HG03064 (cell line): ENCODE measurements around the gene ZFX.
A peak's percentile ranks its signal among the peaks of the same experiment; 100 is the strongest.
"Not testable (repeated sequence)": the region's sequence is repeated elsewhere in the genome, so short reads cannot be mapped to it uniquely, and the experiment has no call there.

Source experiments
- ATAC-seq: cut with Tn5 transposase; IDR thresholded peaks from one replicate; pipeline ENCODE4 v1.9.1; 2021; ENCODE audit warnings: low read depth; ENCODE audit not compliant: unreplicated experiment

ZFX gene

DNA sequence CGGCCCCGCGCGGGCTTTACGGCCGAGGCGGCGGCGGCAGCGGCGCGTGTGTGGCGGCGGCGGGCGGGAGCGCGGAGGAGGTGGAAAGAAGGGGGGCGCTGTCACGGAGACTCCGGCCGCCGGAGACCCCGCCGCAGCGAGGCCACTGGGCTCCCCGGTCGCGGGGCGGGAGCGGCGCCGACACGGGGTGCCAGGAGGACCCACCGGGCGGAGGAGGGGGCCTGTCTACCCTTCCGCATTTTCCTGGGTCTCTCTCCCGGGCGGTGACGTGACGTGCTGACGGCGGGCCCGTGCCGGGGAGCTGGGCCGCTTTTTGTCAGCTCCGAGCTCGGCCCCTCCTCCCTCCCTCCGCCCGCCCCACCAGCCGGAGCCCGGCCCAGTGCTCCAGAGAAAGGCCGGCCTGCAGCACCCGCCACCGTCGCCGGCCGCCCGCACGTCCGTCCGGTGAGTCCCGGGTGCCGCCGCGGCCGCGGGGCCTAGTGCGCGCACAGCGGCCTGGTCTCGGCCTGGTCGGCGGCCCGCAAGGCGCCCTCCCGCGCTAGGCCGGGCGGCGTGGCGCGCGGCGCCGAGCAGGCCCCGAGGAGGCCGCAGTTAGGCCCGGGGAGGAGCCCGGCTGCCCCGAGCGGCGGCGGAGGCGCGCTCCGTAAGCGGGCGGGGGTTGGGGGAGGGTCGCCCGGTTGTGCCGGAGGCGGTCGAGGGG, at the start of gene ZFX:
TSS of gene ZFX (plus strand) at position 379 of the 700 bp plus-strand sequence. CDS start 23,014 bp downstream, outside the sequence.
- peak; percentile 48 for ATAC-seq

DNA sequence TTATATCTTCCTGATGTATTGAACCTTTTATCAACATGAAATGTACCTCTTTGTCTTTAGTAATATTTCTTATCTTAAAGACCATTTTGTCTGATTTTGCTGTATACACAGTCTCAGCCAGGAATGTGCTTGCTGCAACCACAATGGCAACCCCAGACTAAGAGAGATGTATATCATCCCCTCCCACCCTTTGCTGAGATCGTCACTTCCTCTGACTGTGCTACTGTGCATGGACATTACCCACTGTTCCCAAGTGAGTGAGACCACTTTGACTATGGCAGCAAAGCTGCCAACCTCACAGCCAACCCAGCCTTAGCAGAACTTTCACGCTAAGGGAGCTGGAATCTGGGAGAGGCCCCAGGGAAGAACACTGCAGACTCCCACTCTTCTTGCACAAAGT, 48.8 kb upstream of the ZFX start:
- no peak for ATAC-seq

DNA sequence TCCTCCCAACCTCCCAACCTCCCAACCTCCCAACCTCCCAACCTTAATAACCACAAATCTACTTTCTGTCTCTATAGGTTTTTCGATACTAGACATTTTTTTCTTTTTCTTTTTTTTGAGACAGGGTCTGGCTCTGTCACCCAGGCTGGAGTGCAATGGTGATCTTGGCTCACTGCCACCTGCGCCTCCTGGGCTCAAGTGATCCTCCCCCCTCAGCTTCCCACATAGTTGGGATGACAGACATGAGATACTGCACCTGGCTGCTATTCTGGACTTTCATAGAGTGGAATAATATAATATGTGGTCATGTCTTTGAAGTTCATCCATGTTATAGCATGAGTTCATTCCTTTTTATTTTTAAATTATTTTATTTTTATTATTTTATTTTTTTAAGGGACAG, 39.5 kb upstream of the ZFX start:
- no peak for ATAC-seq

DNA sequence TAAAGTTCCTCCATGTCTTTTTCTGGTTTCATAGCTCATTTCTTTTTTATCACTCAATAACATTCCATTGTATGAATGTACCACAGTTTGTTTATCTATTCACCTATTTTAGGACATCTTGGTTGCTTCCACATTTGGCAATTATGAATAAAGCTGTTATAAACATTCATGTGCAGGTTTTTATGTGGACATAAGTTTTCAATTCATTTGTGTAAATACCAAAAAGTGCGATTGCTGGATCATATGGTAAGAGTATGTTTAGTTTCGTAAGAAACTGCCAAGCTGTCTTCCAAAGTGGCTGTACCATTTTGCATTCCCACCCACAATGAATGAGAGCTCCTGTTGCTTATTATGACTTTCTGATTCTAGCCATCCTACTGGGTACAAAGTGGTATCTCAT, 36.3 kb upstream of the ZFX start:
- no peak for ATAC-seq

DNA sequence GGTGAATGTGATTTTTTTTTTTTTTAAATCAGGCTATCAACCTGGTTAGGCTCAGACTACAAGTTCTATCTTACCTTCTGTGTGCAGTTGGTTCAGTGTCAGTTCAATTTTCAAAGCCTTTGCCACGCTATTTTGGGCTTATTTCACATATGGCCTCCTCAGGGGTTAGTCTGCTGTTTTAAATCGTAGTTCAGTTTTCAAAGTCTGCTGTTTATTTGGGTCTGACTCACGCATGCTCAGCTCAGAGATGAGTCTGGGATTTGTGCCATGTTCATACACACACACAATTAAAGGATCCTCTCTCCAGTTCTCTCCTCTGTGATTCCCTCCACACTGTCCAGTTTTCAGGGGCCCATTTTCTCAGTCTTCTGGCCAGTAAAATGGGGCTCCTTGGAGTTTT, 32.3 kb upstream of the ZFX start:
- no peak for ATAC-seq

DNA sequence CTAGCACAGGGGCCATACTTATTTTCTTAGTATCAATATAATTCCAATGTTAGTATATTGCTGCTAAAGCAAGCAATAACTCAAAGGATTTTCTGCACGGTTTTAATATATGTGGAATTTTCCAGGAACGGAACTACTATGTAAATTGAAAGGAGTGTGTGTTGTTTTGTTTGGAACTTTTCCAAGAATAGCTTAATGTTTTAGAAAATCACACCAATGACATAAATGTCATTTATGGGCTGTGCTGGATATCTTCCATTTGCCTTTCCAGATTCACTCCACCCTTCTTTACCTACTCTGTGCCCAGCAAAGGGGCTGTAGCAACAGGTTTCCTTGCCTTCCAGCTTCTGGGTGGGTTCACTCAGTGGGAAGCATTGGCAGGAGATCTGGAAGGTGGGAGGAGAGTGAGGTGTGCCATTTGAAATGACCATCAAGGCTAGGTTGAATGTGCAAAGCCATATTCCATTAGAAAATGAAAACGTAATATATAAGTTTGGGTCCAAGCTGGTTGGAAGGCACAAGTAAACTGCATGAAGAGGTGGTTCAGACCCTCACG, 25.2 kb upstream of the ZFX start:
- ATAC-seq = no peak

DNA sequence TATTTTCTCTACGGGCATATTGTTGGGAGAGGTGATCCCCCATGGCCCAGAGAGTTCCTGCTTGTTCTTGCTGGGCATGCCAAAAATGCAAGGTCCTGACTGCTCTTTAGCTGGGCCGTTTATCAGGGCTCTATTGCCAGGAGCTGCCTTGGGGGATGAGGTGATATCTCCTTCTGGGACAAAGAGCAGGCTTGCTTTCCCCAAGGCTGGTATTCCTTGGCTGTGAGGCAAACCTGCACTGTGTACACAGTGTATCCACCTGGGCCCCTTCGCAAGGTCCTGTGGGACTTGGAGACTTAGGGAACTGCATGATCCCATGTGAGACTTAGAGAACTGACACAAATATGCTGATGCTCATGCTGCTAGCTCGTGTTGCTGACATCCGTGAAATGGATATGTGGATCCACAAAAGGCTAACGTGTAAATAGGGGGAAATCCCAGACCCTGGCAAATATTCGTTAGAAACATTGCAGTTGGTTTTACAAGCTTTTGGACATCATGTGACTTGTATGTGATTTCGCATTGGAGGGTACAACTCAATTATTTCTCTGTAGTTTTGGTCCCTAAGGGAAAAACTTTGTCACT, 24.4 kb upstream of the ZFX start:
- ATAC-seq = no peak

DNA sequence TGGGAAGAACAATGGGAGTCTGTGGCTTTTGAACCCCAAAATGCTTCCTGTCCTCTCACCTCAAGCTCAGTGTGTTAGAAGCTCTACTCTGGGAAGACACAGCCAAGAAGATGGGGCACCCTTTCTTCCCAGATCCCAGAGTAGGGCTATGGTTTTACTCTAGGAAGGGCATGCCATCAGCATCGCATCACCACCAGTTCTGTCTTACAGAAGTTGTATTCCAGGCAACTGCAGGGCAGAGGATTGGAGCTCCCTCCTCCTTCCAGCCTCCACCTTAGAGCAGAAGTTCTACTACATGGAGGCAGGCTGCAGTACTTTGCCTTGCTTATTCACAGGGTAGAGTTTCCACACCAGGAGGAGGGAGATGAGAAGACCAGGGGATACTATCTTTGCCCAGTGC, 18.1 kb upstream of the ZFX start:
- ATAC-seq = no peak

DNA sequence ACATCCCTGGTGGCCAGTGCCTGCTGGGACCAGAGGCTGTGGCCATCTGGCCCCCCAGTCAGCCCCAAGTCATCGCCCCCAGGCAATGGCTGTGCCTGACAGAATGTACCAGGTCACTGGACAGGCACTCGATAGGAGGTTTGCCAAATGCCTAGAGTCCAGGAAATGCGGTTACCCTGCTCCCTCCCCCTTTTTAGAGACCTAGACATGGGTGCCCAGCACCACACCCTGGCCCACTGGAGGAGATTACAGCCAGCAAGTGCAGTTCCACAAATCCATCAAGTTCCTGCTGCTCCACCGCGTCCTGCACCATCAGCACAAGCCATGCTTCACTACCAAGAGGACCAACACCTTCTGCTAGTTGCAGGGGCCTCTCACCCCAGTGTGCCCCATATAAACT, 16.2 kb upstream of the ZFX start:
- no peak for ATAC-seq

DNA sequence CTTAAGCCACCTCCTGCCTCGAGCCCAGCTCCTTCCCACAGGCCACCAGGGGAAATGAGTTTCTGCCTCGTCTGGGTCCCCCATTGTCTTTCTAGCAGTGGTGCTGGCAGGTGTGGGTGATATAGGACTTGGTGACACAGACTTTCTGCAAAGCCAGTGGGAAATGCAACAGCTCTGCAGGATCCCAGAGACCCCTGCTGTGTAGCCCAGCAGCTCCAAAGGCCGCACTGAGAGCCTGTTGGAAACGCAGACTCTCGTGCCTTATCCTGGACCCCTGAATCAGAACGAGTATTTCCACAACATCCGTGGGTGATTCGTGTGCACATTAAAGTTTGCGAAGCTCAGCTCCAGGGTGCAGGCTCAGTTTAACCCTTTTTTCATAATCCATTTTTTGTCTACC, 13.8 kb upstream of the ZFX start:
- not testable (repeated sequence) for ATAC-seq

DNA sequence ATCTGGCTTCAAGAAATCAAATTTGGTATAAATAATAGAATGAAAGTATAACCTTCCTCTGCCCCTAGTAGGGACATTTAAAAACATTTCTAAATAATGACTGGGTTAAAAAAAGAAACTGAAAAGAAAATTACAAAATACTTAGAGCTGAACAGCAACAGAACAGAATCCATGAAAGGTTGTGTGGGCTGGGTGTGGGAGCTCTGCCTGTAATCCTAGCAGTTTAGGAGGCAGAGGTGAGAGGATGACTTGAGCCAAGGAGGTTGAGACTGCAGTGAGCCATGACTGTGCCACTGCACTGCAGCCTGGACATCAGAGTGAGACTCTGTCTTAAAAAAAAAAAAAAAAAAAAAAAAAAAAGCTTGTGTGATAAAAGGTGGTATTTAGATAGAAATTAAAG, 12.3 kb upstream of the ZFX start:
- no peak for ATAC-seq

DNA sequence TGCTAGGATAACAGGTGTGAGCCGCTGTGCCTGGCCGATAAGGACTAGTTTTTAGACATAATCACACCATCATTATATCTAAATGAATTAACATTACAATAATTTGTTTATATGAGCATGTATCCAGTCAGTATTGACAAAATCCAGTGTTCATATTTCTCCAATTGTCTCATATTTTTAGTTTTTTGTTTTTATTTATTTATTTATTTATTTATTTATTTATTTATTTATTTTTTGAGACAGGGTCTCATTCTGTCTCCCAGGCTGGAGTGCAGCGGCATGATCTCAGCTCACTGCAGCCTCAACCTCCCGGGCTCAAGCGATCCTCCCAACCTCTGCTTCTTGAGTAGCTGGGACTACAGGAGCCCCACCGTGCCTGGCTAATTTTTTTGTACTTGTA, 5.5 kb upstream of the ZFX start:
- not testable (repeated sequence) for ATAC-seq

DNA sequence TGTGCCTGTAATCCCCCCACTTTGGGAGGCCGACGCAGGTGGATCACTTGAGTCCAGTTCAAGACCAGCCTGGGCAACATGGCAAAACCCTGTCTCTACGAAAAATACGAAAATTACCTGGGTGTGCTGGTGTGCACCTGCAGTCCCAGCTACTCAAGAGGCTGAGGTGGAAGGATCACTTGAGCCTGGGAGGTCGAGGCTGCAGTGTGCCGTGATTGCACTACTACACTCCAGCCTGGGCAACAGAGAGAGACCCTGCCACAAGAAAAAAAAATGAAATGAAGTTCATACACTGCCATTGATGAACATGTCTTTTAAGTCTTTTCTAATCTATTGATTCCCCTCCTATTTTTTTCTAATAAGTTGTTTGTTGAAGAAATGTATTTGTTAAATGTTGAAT, 5.0 kb upstream of the ZFX start:
- ATAC-seq = no peak

DNA sequence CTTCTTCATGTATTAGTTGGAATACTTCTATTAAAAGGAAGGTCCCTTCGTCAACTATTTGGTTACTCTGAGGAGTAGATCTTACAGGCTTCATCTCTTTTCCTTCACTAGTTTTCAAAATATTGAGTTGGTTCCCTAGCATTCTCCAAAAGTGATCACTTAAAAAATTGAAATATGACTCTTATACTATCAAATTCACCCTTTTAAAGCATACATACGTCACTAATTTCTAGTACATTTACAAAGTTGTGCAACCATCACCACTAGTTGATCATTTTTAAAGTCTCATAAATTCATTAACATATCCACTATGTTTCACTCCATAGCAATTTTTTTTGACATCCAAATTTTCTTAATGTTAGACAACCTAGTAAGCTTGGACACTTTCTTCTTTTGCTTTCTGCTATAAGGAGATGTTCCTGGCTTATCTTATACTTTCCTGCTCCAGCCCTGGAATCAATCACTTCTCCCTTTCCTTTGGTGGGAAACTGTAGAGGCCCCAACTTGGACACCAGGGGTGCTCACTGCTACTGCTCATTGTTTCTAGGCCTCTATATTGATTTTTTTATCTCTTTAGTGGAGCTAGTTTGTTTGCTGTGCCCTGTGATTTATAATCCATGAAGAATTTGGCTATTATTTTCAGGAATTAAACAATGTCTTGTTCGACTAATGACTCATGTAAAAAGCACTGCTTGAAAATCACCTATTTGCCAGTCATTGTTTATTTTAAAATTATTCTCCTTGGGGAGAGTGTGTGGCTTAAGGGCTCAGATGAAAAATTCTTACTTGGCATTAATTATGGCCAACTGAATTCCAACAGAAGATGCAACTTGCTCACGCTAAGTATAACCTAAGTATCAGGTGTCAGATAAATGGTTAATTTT, 4.0 kb upstream of the ZFX start:
- no peak for ATAC-seq

DNA sequence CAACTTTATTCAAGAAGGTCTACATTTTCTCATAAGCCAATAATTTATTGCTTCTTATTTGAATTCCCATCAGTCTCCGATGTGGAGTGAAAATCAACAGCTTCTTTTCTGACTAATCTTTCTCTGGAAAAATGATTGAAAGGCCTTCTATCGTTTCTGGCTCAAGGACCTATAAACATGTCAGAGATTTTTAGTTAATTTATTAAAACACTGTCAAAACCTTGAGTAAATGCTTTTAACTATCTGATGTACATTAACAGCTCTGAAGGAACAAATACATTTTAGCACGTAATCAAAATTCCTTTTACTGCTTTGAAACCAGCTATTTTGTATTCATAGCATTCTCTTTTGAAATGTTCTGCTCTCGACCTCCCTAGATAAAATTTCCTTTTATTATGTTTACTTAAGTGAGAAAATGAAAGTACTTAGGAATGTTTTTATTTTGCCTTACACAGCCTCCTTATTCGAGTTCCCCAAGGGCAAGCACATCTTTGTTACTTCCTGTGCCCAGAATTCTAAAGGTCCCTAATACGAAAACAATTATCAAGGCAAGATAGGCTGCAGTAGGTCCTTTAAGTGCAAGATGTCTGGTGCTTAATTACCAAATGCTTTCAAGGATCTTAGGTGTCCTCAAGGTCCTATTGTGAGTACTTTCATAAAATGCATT, 3.1 kb upstream of the ZFX start:
- no peak for ATAC-seq

DNA sequence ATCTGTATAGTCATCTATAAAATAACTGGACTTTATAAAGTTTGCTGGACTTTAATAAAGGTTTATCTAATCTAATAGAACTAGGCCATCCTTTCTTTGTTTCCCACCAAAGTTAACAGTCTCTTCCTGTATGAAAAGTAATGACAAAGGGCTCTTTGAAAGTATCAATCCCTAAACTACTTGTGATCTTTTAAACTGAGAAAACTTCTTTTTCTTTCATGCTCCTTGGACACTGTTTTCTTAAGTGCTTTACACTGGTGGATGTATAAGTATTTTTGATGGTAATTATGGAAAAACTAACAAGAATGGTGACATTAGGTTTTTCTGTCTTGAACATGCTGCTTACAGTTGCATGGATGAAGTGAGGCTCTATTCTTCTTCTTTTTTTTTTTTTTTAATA, 2.4 kb upstream of the ZFX start:
- ATAC-seq = no peak

DNA sequence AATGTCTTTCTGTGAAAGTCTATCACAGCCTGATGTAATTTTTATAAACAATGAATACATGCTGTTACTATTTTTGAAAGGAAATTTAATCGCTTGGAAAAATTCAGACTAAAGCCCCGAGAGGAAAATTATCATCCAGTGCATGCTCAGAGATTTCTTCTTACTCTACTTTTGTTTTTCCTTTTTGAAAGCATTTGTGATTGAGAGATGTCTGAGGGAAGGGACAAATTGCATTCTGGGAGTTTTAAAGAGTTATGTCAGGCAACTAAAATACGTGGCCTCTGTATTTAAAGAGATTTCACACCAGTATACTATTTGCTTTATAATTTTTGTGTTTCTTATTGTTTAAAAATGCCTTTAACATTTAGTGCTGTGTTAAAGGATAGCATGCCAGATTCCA, 1.4 kb upstream of the ZFX start:
- no peak for ATAC-seq

DNA sequence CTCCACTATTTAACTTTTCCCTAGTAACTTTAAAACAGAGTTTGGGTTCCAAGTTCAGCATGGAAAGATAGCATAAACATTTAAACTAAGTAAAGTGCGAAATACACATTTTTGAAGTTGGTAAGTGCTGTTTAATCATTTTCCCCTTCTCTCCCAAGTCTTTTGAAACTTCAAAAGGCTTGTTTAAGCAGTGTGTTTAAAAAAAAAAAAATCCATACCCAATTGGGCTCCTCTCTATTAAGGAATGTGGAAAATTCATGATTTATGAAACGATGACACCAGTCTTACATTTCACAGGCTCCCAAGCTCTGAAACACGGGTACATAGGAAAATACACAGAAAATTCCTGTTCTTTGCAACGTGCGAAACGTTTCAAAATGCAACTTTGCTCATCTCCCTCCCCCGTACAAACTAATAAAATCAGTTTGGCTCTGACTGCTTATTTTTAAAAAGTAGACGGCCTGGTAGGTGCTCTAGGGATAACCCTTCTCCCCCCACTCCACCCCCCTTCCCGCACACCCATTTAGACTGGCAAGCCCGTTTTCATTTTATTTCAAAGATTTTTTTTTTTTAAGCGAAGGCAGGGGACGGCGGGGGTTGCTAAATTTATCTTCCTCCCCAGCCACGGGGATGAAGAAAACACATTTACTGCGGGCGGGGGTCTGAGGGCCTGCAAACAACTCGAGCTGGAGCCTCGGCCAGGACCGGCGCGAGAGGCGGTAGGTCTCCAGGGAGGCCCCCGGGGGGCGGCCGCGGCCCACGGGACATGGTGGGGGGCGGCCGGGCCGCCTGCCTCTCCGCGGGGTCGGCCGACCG, 786 bp upstream of the ZFX start:
- ATAC-seq = no peak

DNA sequence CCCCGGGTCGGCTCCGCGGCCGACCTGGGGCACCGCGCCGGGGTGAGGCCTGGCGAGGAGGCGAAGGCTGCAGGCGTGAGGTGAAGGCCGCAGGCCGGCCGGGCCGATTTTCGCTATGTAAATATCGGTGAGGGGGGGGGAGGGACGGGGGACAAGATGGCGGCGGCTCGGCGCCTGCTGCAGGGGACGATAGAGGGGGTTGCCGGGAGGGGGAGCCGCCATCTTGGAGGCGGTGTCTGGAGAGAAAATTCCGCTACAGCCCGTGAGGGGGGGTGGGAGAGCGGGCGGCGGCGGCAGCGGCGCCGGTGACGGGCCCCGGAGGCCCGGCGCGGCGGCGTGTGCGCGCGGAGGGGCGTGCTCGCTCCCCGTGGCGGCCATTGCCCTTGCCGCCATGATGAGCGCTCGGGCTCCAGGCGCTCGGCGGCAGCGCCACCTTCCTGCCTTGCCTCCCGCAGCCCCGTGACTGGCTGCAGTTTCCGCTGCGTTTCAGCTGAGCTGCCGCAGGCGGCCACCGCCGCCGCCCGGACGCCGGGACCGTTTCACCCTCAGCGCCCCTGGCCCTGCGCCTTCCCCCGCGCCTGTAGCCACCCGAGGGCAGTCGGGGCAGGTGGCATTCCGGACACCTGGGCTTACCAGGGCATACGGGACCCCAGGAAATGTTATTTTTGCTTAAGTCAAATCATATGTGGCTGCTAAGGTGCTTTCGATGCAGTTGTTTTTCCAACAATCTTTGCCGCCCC, 692 bp downstream of the ZFX start:
- peak; percentile 66 for ATAC-seq
